ENCODE data around the gene KCNN4.

The KCNN4 gene

DNA sequence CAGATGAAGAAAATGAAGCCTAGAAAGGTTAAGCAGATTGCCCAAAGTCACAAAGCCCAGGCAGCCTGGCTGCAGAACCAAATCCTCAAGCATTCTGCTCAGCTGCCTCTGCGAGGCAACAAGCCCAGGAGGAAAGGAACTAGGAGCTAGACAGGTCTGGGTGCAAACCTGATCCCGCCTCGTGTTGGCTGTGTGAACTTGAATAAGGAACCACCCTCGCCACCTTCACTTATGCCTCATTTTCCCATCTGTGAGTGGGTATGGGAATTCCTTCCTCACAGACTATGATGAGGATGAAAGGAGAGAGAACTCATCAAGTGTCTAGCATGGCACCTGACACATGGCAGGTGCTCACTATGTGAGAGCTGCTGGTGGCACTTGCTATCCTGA lies 32.6 kb downstream of the KCNN4 start:
- no peak for DNase-seq (ENCODE audit: low read depth)

DNA sequence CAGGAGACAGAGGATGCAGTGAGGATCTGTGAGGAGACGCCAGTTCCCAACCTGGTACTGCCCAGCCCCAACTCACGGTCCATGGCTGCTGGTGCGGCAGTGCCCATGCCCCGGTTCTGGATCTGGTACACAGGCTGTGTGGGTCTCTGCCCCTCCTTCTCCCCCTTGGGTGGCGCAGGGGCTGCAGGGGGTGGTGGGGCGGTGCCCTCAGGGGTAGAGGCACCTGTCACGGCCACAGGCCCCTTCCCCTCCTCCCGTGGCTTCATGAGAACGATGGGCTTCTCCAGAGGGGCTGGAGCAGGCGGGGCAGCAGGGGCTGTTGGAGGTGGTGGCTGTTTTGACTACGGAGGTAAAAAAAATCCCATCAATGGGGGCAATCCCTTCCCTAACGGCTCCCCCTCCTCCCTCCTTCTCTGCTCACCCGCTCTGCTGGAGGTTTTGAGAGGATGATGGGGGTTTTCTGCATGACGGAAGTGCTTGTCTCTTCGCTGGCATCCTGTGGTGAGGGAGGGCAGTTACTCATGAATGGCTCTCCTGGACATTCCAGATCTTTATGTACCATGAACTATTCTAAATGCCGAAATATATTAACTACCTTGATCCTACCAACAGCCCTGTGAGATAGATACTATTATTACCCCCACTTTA lies 33.1 kb downstream of the KCNN4 start:
- DNase-seq (ENCODE audit: low read depth), result no peak

DNA sequence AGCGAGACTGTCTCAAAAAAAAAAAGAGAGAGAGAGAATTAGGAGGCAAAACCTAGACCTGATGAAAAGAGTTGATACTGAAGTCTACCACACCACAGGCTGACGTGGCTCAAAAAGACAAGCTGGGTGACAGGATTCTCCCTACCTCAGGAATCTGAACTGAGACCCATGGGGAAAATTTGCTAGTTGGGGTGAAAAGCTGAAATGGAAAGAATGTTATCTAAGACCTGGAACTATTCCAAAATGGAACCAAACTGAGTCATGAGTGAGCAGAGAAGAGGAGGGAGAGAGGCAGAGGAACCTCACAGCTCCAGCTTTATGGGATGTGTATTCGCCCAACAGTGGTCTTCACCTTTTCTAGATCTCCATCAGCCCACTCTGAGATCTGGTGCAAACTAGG lies 37.7 kb downstream of the KCNN4 start:
- DNase-seq (ENCODE audit: low read depth), result no peak

DNA sequence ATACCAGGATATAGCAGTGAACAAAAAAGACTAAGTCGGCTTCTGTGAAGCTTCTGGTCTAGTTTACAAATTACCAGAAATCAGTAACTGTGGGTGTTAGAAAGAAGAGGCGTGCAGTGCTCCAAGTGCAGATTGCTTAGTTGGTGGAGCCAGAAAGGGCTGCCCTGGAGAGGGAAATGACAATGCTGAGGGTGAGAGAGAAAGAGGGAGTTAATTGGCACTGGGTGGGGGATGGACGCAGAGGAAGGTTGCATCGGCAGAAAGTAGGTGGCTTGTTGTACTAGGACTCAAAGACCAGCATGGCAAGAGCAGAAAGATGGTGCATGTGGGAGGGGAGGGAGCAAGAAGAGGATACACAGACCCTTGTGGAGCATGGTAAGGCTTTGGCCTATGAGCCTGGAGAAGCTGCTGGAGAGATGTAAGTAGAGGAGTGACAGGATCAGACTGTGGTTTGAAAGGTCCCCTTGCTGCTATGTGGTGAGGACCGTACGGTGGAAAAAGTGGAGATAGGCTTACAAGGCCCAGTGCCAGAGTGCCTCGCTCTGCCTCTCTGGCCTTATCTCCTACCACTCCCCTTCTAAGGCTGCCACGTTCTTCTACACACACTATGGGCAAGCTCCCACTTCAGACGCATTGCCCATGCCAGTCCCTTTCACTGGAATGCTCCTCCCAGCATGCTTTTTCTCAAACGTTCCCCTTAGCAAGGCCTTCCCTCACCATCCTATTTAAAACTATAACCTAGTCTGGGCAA lies 39.5 kb downstream of the KCNN4 start:
- no peak for DNase-seq (ENCODE audit: low read depth)

DNA sequence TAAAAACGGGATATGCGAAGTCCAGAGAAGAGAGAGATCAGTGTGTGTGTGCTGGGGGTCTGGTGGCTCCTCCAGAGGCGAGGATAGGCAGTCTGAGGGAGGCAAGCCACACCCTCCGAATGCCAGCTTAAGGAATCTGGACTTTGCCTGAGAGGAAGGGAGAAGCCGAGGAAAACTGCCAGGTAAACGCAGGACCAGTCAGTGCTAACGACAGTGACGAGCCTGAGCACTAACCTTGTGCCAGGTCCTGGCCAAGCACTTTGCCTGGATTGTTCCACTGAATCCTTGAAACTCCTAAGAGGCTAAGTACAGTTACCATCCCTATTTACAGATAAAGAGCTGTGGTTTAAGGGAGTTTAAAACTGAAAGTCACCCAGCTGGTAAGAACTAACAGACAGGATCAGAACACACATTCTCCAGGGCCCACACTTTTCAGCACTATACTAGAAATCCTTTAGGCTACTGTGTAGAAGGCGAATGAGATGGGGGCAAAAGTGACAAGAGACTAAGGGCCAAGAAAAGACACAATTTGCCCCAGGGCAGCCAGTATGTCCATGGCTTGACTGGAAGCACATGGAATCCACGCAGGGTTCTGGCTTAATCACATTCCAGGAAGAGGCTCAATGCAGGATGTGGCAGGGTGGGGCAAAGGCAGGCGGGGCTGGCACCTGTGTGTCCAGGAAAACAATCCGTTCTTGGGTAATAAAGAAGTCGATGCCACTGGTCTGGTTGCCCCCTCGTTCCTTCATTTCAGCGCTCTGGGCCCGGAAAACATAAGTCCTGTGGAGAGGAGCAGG lies 41.1 kb downstream of the KCNN4 start:
- DNase-seq (ENCODE audit: low read depth), result no peak

DNA sequence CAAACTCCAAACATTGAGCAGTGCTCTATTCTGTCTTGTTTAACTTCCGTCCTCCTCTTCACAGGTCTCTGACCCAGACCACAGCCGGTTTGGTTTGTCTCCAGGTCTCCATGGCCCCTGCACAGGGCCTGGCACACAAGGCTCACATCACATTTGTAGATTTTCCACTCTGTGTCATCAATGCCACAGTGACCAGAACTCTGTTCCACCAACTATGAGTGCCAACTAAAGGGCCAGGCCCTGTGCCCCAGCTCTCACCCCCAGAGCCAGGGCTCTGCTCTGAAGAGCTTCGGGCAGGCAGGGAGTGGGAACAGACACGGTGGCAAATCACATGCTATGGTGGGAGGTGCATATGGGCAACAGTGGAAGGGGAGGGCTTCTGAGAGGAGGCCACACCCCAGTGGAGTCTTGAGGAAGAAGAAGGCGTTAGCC lies 42.0 kb downstream of the KCNN4 start:
- no peak for DNase-seq (ENCODE audit: low read depth)

DNA sequence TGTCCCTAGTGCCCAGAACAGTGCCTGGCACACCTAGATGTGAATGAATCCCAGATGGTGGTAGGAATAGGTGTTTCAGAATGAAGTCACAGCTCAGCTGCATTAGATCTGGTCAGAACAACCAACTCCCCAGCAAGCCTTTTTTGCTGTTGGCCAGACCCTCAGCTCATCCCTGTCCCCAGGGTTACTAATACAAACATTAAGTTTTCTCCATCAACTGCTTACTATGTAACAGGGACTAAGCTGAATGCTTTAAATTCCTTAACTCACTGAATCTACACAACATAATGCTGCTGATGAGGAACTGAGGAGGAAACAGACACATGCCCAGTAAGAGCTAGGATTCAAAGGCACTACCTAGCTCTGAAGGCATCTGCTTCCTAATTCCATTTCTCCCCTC lies 44.8 kb downstream of the KCNN4 start:
- DNase-seq (ENCODE audit: low read depth), result no peak

DNA sequence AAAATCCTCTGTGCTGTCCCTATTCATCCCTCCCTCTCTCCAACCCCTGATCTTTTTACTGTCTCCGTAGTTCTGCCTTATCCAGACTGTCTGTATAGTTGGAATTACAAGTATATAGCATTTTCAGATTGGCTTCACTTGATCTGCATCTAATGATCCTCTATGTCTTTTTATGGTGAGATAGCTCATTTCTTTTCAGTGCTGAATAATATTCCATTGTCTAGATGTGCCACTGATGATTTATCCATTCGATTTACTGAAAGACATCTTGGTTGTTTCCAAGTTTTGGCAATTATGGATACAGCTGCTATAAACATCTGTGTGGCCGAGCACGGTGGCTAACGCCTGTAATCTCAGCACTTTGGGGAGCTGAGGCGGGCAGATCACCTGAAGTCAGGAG lies 45.8 kb downstream of the KCNN4 start:
- DNase-seq (ENCODE audit: low read depth), result no peak

DNA sequence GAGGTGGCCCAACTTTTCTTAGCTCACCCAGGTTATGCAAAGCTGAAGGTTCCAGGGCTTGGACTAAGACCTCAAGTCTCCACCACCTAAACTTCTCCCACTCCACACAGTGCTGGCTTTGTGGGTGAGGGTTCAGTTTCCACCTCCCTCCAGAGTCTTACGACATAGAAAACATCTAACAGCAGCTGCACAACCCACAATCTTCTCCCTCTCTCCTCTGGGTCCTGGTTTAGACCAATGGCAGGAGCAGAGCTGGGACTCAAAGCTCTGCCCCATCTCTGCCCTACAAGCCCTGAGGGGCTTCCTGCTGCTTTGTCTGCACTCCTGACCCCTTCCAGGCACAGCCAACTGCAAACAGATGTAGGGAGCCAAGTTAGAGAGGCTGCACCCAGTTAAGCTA lies 48.9 kb downstream of the KCNN4 start:
- DNase-seq (ENCODE audit: low read depth), result no peak

DNA sequence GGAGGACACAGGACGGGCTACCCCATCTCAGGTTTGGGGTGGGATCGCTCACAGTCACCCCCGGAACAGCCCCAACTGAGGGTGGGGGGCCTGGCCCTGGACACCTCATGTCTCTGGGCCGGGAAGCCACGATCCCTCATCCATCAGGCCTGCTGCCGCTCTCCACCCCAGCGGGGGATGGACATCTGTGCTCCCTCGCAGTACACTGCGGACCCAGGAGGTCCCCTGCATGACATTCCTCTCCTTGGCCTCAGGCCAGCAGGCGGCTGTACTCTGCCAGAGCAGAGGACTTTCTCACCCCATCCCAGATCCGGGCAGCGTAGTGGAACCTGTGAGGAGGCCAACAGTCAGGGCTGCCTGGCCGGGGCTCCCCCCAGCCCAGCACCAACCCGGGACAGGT lies 49.4 kb downstream of the KCNN4 start:
- no peak for DNase-seq (ENCODE audit: low read depth)

DNA sequence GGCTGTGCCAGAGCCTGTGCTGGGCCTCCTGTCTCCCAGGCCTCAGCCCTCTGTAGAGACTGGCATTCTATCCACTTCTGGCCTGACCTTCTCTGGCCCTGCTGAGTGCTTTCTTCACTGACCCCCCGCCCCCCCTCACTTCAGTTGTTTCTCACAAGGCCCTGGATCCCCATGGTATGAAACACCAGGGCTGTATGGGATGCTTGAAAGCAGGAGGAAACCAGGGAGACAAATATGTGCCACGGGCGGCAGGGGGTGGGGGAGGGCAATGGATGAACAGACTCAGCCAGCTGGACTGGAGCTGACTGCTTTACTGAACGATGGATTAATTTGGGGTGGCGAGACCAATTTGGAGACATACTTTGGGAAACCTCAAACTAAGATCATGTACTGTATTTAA lies 50.9 kb downstream of the KCNN4 start:
- DNase-seq (ENCODE audit: low read depth), result no peak

DNA sequence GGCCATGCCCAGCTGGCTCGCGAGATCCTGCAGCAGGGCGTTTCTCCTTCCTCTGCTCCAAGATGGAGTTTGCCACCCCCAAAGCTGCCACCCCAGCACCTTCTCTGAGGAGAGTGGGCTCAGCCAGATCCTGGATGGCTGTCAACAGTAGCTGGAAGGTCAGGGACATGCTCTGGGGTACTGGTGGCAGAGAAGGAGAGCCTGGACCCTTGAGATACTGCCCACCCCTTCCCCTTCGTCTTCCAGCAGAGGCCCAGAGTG lies 53.2 kb downstream of the KCNN4 start:
- no peak for DNase-seq (ENCODE audit: low read depth)

DNA sequence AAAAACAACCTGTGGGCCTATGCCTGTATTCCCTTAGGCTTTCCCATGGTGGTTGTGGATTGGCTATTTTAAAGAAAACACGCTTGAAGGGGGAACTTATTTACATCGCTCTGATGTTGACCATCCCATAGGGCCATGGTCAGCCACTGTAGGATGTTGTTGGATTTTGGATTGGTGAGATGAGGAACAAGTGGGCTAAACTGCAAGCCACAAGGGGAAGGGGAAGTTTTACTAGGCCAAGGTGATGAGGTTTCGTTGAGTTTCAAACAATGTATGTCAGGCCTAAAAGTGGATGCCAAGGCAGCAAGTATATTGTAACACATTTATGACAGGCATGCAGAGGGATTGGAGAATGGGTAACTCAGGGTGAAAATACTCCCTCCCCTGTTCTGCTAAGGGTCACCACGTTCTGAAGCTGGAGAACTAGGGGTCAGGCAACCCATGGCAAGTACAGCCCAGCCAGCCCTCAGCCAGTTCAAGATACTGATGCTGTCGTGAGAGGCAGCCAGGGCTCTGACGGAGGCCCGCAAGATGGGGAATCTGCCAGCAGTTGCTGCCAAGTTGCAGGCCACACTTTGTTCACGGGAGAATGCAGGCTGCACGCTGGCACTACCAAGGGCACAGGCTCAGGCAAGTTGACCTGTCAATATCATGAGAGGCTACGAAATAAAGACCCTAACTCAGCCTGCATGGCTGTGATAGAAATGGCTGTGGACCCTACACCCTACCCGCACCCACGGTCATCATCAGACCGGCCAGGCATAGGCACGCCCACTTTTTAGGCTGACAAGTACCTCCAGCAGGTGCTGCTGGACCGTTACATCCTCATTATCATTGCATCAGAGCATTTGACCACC lies 53.8 kb downstream of the KCNN4 start:
- DNase-seq (ENCODE audit: low read depth), result no peak

DNA sequence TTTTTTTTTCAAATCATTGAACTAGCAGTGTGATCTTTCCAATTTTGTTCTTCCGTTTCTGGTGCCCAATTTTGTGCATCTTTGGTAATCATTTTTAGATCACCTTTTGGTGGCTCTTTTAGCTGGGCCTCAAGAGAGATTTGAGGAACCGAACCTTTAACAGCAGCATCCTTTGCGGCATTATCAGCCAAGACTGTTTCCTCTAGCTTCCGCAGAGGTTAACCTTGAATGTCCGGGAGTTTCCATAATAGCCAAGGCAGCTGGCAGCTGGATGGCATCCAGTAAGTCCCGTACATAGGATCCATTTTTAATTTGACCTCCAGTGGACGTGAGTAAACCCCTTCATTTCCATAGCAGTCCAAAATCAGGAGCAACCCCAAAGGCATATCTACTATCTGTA lies 55.3 kb downstream of the KCNN4 start:
- no peak for DNase-seq (ENCODE audit: low read depth)

DNA sequence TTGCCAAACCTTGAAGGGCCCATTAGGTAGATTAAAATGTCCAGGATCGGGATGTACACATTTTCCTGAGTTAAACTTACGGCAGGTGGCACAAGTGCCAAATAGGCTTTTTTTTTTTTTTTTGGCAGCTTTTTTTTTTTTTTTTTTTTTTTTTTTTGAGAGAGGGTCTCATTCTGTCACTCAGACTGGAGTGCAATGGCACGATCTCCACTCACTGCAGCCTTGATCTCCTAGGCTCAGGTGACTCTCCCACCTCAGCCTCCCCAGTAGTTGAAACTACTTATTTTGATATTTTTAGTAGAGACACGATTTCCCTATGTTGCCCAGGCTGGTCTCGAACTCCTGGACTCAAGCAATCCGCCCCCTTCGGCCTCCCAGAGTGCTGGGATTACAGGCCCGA lies 55.9 kb downstream of the KCNN4 start:
- no peak for DNase-seq (ENCODE audit: low read depth)

DNA sequence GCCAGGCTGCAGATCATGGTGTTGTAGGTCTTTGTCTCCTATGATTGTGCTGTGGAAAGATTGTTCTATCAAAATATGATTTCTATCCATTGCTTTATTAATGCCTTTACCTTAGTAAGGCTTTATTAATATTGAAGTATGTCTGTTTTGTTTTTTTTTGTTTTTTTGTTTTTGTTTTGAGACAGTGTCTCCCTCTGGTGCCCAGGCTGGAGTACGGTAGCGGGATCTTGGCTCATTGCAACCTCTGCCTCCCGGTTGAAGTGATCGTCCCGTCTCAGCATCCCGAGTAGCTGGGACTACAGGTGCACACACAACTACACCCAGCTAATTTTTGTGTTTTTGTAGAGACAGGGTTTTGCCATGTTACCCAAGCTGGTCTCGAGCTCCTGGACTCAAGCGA lies 57.2 kb downstream of the KCNN4 start:
- DNase-seq (ENCODE audit: low read depth), result no peak

DNA sequence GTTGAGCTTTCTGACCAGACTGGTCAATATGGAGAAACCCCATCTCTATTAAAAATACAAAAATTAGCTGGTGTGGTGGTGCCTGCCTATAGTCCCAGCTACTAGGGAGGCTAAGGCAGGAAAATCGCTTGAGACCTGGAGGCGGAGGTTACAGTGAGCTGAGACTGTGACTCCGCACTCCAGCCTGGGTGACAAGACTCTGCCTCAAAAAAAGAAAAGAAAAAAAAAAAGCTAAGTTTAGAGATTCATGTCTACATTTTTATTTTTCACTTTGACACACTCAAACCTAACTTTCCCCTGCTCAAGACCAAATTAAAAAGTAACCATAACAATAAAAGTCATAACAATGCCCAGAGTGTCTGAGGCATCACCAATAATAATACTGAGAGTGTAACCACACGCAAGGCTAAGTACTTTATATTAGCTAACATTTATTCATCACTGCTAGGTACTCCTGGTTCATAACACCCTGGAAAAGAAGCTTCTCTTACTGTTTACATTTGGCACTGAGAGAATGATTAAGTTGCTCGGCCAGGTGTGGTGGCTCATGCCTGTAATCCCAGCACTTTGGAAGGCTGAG lies 59.2 kb downstream of the KCNN4 start:
- no peak for DNase-seq (ENCODE audit: low read depth)

DNA sequence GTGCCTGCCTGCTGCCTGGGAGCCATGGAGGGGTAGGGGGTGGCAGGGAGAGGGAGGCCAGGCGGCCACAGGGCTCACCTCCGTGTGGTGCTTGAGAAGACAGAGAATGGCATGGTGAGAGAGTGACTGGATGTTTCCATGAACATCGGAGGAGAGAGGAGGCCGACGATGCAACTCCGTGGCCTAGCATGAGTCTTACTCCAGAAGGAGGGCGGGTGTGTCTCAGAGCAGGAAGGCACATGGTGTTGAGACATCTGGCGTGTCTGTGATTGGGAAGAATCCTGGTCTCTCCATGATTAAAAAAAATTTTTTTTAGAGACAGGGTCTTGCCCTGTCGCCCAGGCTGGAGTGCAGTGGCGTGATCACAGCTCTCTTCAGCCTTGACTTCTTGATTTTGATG lies 59.8 kb downstream of the KCNN4 start:
- DNase-seq (ENCODE audit: low read depth), result no peak

DNA sequence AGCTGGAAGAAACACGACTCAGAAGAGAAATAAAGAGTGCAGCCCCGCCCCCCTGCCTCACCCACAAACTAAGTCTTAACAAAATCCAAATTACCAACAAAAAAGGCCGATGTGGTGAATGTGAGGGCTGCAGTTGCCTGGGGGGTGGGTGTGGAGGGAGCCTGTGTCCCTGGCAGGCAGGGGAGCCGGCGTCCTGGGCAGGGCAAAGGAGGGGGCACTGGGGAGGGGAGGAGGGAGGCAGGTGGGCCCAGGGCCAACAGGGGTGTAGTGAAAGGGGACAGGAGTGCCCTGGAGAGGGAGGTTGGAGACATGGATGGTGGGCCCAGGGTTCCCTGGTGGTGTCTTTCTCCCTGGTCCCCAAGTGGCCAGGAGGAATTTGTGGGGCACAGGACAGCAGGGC lies 60.9 kb downstream of the KCNN4 start:
- DNase-seq (ENCODE audit: low read depth), result no peak

DNA sequence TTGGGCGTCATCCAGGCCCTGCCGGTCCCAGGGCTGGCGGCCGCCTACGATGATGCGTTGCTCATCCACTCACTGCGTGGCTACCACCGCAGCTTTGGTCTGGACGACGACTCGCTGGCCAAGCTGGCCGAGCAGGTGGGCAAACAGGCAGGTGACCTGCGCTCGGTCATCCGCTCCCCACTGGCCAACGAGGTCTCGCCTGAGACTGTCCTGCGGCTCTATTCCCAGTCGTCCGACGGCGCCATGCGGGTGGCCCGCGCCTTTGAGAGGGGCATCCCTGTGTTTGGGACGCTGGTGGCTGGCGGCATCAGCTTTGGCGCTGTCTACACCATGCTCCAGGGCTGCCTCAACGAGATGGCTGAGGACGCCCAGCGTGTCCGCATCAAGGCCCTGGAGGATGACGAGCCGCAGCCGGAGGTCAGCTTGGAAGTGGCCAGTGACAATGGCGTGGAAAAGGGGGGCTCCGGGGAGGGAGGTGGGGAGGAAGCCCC lies 61.4 kb downstream of the KCNN4 start:
- no peak for DNase-seq (ENCODE audit: low read depth)

DNA sequence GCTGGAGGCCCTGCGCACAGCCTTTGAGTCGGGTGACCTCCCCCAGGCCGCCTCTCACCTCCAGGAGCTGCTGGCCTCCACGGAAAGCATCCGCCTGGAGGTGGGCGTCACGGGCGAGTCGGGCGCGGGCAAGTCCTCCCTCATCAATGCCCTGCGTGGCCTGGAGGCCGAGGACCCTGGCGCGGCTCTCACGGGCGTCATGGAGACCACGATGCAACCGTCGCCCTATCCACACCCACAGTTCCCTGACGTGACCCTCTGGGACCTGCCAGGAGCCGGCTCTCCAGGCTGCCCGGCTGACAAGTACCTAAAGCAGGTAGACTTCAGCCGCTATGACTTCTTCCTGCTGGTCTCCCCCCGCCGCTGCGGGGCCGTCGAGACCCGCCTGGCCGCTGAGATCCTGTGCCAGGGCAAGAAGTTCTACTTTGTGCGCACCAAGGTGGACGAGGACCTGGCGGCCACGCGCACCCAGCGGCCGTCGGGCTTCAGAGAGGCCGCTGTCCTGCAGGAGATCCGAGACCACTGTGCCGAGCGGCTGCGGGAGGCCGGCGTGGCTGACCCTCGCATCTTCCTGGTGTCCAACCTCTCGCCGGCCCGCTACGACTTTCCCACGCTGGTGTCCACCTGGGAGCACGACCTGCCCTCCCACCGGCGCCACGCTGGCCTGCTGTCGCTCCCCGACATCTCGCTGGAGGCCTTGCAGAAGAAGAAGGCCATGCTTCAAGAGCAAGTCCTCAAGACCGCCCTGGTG lies 62.0 kb downstream of the KCNN4 start:
- no peak for DNase-seq (ENCODE audit: low read depth)

All from T follicular helper cell (primary cell).